ENCODE measurements around the gene ZSCAN30. TPM values are rescaled to one million over a fixed set of nuclear protein-coding genes. Genes with fewer than 3 reads are reported as not detected.

ZSCAN30 gene
- total and polyA plus RNA-seq, 2 of the 13 experiments (the other 11 are each of a cell fraction or from before 2014, with no cell fraction given): 7.4 to 7.7 TPM

DNA sequence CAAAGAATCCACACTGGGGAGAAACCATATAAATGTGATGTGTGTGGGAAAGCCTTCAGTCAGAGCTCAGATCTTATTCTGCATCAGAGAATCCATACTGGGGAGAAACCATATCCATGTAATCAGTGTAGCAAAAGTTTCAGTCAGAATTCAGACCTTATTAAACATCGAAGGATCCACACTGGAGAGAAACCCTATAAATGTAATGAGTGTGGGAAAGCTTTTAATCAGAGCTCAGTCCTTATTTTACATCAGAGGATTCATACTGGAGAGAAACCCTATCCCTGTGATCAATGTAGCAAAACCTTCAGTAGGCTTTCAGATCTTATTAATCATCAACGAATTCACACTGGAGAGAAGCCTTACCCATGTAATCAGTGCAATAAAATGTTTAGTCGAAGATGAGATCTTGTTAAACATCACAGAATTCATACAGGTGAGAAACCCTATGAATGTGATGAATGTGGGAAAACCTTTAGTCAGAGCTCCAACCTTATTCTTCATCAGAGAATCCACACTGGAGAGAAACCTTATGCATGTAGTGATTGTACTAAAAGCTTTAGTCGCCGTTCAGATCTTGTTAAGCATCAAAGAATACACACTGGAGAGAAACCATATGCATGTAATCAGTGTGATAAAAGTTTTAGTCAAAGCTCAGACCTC, 16.7 kb upstream of the ZSCAN30 start:
- no peak for DNase-seq (ENCODE audit: low spot score)
- FAIRE-seq: no peak
- no peak overlapping the region for H3K4me3 ChIP-seq (replicated peaks in 1 of 3; ENCODE audit: insufficient read depth in 1 of 3, low read depth in 2 of 3, low read length in 3 of 3)
- no peak for ATAC-seq
- ChIA-PET CTCF (ENCODE audit: low intra/inter-chr PET ratio, low total read pairs) (no interaction called here), POLR2A (interaction anchor here (1.6 kb wide), 1 partner anchor 17 kb away, joined by 3 read pairs; no protein-coding TSS in a partner anchor)
- no peaks in the 10 kb centered on the region for H3K79me2 ChIP-seq (ENCODE audit: insufficient read depth, low read length)
- WGBS (ENCODE audit: low lambda C conversion rate): 97% methylated on average over 5 of the region's 5 CpGs
- BruUV-seq (replicated peaks): TSS peak; percentile 25
- H3K9ac ChIP-seq (ENCODE audit: insufficient read depth, low read depth, low read length): no peak overlapping the region
- no peaks in the 10 kb centered on the region for H4K20me1 ChIP-seq (ENCODE audit: insufficient read depth, low read length)
- H3K9me3 ChIP-seq (ENCODE audit: low read length): peaks cover 71% of the 10 kb centered on the region
- no peak overlapping the region for H3K27ac ChIP-seq (ENCODE audit: extremely low read length, insufficient read depth, low read length)
- H3K27me3 ChIP-seq (ENCODE audit: control insufficient read depth in 1 of 2, insufficient read depth in 2 of 2, low read length in 2 of 2): no peaks in the 10 kb centered on the region
- in situ Hi-C loops (cut with HindIII; ENCODE audit: extremely low pct_ligation_motif_present, low pct_unique_long_range_greater_than_20kb) (no loop called here), intact Hi-C loops (cut with micrococcal nuclease; ENCODE audit: unreplicated experiment) (no loop called here)
- H3K4me2 ChIP-seq (ENCODE audit: low read depth, low read length): no peak overlapping the region
- H2AFZ ChIP-seq (ENCODE audit: low read length): no peak overlapping the region
- no peaks in the 10 kb centered on the region for H3K4me1 ChIP-seq (ENCODE audit: insufficient read depth, low read length)
- TF ChIP-seq ARID2 (CRISPR knock-in tag; IDR thresholded peaks at IDR 0.05; ENCODE audit: borderline replicate concordance): no peak
- TF ChIP-seq, protein P1, sequence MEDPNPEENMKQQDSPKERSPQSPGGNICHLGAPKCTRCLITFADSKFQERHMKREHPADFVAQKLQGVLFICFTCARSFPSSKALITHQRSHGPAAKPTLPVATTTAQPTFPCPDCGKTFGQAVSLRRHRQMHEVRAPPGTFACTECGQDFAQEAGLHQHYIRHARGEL (CRISPR knock-in tag; IDR thresholded peaks at IDR 0.05): no peak
- TF ChIP-seq MYC (CRISPR knock-in tag; IDR thresholded peaks at IDR 0.05; ENCODE audit: borderline replicate concordance): no peak
- TF ChIP-seq ZNF20 (CRISPR knock-in tag; IDR thresholded peaks at IDR 0.05): no peak
- no peak for TF ChIP-seq ETV6 (CRISPR knock-in tag; conservative IDR thresholded peaks at IDR 0.05)
- peak; percentile 31; the same call in 1 of the 2 replicates for TF ChIP-seq ZNF274 (CRISPR knock-in tag; IDR thresholded peaks at IDR 0.05)
- TF ChIP-seq, protein P2, sequence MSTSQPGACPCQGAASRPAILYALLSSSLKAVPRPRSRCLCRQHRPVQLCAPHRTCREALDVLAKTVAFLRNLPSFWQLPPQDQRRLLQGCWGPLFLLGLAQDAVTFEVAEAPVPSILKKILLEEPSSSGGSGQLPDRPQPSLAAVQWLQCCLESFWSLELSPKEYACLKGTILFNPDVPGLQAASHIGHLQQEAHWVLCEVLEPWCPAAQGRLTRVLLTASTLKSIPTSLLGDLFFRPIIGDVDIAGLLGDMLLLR (CRISPR knock-in tag; IDR thresholded peaks at IDR 0.05): no peak
- TF ChIP-seq, protein P3, sequence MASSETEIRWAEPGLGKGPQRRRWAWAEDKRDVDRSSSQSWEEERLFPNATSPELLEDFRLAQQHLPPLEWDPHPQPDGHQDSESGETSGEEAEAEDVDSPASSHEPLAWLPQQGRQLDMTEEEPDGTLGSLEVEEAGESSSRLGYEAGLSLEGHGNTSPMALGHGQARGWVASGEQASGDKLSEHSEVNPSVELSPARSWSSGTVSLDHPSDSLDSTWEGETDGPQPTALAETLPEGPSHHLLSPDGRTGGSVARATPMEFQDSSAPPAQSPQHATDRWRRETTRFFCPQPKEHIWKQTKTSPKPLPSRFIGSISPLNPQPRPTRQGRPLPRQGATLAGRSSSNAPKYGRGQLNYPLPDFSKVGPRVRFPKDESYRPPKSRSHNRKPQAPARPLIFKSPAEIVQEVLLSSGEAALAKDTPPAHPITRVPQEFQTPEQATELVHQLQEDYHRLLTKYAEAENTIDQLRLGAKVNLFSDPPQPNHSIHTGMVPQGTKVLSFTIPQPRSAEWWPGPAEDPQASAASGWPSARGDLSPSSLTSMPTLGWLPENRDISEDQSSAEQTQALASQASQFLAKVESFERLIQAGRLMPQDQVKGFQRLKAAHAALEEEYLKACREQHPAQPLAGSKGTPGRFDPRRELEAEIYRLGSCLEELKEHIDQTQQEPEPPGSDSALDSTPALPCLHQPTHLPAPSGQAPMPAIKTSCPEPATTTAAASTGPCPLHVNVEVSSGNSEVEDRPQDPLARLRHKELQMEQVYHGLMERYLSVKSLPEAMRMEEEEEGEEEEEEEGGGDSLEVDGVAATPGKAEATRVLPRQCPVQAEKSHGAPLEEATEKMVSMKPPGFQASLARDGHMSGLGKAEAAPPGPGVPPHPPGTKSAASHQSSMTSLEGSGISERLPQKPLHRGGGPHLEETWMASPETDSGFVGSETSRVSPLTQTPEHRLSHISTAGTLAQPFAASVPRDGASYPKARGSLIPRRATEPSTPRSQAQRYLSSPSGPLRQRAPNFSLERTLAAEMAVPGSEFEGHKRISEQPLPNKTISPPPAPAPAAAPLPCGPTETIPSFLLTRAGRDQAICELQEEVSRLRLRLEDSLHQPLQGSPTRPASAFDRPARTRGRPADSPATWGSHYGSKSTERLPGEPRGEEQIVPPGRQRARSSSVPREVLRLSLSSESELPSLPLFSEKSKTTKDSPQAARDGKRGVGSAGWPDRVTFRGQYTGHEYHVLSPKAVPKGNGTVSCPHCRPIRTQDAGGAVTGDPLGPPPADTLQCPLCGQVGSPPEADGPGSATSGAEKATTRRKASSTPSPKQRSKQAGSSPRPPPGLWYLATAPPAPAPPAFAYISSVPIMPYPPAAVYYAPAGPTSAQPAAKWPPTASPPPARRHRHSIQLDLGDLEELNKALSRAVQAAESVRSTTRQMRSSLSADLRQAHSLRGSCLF (CRISPR knock-in tag; IDR thresholded peaks at IDR 0.05; ENCODE audit: borderline replicate concordance): no peak
- H3K36me3 ChIP-seq (replicated peaks in 1 of 2; ENCODE audit: control insufficient read depth in 1 of 2, insufficient read depth in 2 of 2, low read length in 2 of 2): peaks cover 4 to 39% of the 10 kb centered on the region in 2 experiments; a peak in 3 of 5 replicates

All from HepG2 (cell line).